Neuron (in vitro differentiated cells): Measurements from ENCODE around the gene COA8.

Experiments
- H2AFZ ChIP-seq: one replicate; pipeline ENCODE4 v1.6.1; 2013; ENCODE audit warnings: low read depth, mild to moderate bottlenecking, inconsistent platforms, low read length, moderate library complexity
- H3K27me3 ChIP-seq: one replicate; pipeline ENCODE4 v1.6.1; 2013; ENCODE audit warnings: low read length; ENCODE audit not compliant: insufficient read depth
- H3K36me3 ChIP-seq: one replicate; pipeline ENCODE4 v1.6.1; 2013; ENCODE audit warnings: low read length; ENCODE audit not compliant: insufficient read depth
- H3K4me1 ChIP-seq: one replicate; pipeline ENCODE4 v1.6.1; 2013; ENCODE audit warnings: low read length; ENCODE audit not compliant: insufficient read depth
- H3K4me3 ChIP-seq: 2 replicates; pipeline ENCODE4 v1.5.1; 2013; ENCODE audit warnings: mild to moderate bottlenecking, low read length, moderate library complexity
- H3K9me3 ChIP-seq: one replicate; pipeline ENCODE4 v1.6.1; 2013; ENCODE audit warnings: low read length

The COA8 gene

DNA sequence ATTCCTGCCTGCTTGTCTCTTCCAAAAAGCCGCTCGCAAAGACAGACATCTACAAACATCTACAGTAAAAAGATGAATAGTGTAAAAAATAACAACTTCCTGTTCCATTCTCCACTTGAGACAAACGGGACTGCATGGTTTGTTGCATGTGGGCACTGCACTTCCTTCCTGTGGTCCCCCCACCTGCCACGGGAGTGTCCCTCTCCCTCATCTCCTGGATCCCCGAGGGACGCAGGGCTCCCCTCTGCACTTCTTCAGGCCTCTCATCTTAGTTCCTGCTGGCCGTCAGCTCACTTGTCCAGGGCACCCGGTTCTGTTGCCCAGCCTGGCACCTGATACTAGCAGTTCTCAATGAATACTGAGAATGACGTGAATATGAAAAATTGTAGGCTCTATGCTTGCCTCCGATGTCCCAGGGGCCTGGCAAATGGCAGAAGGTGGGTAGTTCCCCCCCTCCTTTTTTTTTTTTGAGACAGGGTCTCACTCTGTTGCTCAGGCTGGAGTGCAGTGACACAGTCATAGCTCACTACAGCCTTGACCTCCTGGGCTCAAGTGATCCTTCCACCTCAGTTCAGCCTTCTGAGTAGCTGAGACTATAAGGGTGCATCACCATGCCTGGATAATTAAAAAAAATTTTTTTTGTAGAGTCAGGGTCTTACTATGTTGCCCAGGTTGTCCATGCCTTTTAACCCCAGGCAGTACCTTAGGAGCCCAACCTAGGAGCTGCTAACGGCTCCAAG lies 62.8 kb downstream of the COA8 start:
- peaks cover 9% of the 10 kb centered on the region for H3K4me1 ChIP-seq
- no peaks in the 10 kb centered on the region for H3K27me3 ChIP-seq
- H3K9me3 ChIP-seq, result no peaks in the 10 kb centered on the region
- no peaks in the 10 kb centered on the region for H3K36me3 ChIP-seq
- H3K4me3 ChIP-seq, result no peak overlapping the region
- no peak overlapping the region for H2AFZ ChIP-seq

DNA sequence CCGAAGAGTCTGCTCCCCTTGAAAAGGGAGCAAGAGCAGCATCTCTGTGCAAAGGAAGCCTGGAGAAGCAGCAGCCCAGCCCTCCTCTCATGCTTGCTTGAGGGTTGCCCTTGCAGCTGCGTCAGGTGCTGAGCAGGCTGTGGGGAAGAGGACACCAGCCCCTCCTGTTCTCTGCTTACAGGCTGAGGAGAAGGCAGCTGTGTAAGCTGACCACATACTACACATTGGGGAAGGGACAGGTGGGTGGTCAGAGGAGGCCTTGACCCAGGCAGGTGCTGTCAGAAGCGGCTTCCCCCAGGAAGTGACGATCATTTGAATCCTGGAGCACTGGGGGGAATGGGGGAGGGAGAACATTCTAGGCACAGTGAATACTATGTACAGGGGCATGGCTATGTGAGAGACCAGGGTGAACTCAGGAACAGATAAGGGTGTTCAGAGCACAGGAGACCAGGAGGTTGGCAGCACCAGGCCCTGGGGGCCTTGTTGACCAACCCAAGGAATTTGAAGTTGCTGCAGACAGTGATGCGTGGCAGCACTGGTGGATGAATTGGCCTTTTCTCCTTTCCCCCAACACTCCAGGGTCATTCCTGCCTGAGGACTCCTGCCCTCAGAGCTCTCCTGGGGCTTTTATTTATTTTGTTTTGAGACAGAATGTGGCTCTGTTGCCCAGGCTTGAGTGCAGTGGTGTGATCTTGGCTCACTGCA lies 63.5 kb downstream of the COA8 start:
- H3K27me3 ChIP-seq, result no peaks in the 10 kb centered on the region
- H3K4me3 ChIP-seq, result no peak overlapping the region
- H3K36me3 ChIP-seq, result no peaks in the 10 kb centered on the region
- H2AFZ ChIP-seq, result no peak overlapping the region
- H3K4me1 ChIP-seq, result peaks cover 13% of the 10 kb centered on the region
- H3K9me3 ChIP-seq, result no peaks in the 10 kb centered on the region

DNA sequence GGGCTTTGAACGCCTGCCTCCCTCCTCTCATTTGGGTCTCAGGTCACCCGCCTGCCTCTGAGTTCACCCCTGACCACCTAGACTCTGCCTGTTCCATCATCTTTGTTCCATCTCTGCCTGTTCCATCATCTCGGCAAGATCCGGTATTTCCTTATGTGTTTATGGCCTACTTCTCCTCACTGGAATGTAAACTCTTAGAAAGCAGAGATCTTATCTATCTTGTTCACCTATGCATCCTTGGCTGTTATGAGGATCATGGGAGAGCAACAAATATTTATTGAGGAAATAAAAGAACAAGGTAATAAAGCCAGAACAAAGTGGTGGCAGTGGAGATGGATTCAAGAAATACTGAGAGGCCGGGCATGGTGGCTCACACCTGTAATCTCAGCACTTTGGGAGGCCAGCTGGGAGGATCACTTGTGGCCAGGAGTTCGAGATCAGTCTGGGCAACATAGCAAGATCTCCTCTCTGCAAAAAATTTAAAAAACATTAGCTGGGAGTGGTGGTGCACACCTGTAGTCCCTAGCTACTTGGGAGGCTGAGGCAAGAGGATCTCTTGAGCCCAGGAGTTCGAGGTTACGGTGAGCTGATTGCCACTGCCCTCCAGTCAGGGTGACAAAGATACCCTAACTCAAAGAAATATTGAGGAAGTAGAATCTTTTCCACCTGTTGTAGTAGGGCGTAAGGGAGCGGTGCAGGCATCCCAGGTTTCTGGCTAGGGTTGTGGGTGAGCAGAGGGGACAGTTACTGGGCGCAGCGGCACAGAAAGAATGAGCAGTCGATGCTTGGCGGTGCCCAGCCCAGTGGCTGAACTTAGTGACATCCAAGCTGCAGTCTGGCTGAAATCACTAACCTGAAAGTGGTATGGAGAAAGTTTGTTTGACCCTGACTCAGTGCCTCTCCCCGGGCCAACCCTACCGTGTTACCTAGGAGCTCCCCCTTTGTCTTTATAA lies 64.6 kb downstream of the COA8 start:
- Histone ChIP-seq H3K36me3 (peaks cover 4% of the 10 kb centered on the region), H3K4me3 (peak overlapping the region; percentile 98), H3K4me1 (peaks cover 13% of the 10 kb centered on the region), H3K27me3 (no peaks in the 10 kb centered on the region), H3K9me3 (no peaks in the 10 kb centered on the region), H2AFZ (peak overlapping the region; percentile 66)

DNA sequence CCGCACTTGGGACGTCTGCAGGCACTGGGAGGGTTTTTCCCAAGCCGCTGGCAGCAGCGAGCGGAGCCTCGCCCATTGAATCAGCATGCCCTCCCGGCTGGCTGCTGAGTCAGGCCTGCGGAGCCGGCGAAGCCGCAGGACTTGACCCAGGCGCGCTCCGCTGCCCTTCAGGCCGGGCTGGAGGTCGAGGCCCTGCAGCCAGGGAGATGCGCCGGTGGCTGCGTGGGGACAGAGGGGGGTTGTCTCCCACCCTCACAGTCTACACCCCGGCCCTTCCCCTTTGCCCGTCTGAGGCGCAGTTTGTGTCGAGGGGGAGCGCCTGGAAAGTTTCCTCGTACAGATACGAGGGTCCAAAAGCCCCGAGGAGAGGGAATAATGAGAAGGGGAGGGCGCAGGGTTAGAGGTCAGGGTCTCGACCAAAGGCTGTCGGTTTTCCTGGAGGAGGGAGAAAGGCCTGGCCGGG lies 65.5 kb downstream of the COA8 start:
- H3K36me3 ChIP-seq, result peaks cover 4% of the 10 kb centered on the region
- H3K4me3 ChIP-seq, result peak overlapping the region; percentile 98
- peaks cover 13% of the 10 kb centered on the region for H3K4me1 ChIP-seq
- no peaks in the 10 kb centered on the region for H3K27me3 ChIP-seq
- peak overlapping the region; percentile 66 for H2AFZ ChIP-seq
- no peaks in the 10 kb centered on the region for H3K9me3 ChIP-seq

DNA sequence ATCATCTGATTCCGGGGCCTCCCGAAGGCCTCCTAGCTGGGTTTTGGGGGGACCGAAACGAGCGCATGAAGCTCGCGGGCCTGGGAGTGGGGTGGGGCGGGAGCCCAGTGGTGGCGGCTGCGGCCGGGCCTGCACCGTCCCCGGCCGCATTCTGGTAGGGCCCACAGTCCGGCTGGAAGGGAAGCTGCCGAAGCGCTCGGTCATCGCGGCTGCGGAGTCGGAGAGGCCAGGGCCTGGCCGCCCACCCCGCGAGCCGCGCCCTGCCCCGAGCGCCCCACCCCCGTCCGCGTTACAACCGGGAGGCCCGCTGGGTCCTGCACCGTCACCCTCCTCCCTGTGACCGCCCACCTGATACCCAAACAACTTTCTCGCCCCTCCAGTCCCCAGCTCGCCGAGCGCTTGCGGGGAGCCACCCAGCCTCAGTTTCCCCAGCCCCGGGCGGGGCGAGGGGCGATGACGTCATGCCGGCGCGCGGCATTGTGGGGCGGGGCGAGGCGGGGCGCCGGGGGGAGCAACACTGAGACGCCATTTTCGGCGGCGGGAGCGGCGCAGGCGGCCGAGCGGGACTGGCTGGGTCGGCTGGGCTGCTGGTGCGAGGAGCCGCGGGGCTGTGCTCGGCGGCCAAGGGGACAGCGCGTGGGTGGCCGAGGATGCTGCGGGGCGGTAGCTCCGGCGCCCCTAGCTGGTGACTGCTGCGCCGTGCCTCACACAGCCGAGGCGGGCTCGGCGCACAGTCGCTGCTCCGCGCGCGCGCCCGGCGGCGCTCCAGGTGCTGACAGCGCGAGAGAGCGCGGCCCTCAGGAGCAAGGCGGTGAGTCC lies 66.1 kb downstream of the COA8 start, which contains the start of gene KLC1:
Gene KLC1 (plus strand): TSS at position 528 of the 819 bp plus-strand sequence. CDS start 25,354 bp downstream, outside the sequence.
- peak within 1 kb of the TSS; percentile 66 for H2AFZ ChIP-seq
- no peaks in the 10 kb centered on the region for H3K9me3 ChIP-seq
- peaks cover 13% of the 10 kb centered on the region for H3K4me1 ChIP-seq
- peak within 1 kb of the TSS; percentile 98 for H3K4me3 ChIP-seq
- peaks cover 4% of the 10 kb centered on the region for H3K36me3 ChIP-seq
- no peaks in the 10 kb centered on the region for H3K27me3 ChIP-seq

DNA sequence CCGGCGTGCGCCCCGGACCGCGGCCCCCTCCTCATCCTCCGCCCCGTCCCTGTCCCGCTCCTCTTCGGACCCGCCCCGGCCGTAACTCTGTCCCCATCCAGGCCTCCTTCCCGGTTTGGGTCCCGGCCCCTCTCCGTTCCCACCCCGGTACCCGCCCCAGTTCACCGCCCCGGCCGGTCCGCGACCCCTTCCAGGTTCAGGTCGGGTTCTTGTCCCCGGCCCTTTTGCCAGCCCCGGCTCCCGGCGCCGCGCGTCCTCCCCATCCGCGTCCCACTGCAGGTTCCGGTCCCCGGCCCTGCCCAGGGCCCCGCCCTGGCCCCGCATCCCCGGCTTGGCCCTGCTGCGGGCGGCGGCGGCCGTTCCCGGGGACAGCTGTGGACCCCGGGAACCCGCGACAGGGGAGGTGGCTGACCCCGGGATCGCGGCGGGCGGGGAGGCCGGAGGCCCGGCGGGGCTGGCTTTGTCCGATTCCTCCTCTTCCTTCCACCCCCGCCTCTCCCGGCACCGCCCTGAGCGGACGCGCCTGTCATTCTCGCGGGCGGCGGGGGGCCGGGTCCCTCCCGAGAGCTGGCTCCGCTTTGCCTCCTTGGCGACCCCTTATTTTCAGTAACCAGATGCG lies 66.9 kb downstream of the COA8 start:
- H3K9me3 ChIP-seq, result no peaks in the 10 kb centered on the region
- peak overlapping the region; percentile 66 for H2AFZ ChIP-seq
- H3K4me3 ChIP-seq, result peak overlapping the region; percentile 98
- peaks cover 13% of the 10 kb centered on the region for H3K4me1 ChIP-seq
- peaks cover 6% of the 10 kb centered on the region for H3K36me3 ChIP-seq
- no peaks in the 10 kb centered on the region for H3K27me3 ChIP-seq

DNA sequence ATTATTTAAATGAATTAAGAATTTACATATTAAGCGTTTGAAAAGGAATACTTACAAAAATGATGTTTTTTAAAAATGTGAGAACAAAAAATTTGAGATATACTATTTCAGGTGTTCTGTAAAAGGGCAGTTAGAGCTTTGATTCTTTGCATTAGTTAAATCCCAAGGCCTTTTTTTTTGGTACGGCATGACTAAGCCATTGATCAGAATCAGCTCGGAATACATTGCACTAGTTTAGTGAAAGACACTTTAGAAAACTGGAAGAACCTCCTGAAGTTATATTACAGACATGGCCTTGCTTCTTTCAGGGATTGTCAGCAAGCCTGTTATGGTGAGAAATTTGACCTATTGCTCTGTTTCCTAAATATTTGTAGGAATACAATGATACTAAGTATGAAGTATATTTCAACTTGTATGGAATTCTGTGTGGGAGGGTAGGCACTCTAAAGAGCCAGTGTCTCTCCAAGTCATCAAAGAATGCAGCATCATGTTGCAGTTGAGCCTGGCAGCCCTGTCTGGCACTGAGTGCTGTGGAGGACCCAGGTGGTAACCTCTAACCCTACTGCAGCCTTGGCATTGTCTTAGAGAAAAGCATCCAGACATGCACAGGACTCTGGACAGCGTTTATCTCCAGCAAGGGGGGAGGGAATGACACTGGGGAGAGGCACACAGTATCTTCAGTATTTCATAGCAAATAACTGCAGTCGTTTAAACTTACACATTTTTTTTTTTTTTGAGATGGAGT lies 67.8 kb downstream of the COA8 start:
- Histone ChIP-seq H3K4me3 (peak overlapping the region; percentile 98), H3K36me3 (peaks cover 14% of the 10 kb centered on the region), H3K9me3 (no peaks in the 10 kb centered on the region), H3K4me1 (peaks cover 13% of the 10 kb centered on the region), H2AFZ (no peak overlapping the region), H3K27me3 (no peaks in the 10 kb centered on the region)

DNA sequence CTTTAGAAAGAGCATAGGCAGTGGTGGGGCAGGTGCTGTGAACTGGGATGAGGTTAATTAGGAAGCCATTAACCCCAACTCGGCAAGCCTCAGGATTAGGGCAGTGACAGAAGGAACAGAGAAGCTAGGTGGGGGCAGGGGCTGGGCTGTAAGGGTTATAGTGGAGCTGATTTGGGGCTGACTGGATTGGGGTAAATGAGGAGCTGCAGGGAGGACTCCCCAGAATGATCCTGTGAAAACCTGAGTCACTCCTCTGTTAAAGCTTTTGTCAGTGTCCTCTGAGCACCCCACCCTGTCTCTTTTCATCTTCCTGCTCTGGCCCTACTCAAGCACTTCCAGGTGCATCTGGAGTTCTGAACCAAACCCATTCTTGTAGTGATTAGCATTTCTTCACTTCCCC lies 70.6 kb downstream of the COA8 start:
- H3K27me3 ChIP-seq, result no peaks in the 10 kb centered on the region
- H3K9me3 ChIP-seq, result no peaks in the 10 kb centered on the region
- no peak overlapping the region for H2AFZ ChIP-seq
- peaks cover 17% of the 10 kb centered on the region for H3K36me3 ChIP-seq
- peaks cover 17% of the 10 kb centered on the region for H3K4me1 ChIP-seq
- H3K4me3 ChIP-seq, result no peak overlapping the region

DNA sequence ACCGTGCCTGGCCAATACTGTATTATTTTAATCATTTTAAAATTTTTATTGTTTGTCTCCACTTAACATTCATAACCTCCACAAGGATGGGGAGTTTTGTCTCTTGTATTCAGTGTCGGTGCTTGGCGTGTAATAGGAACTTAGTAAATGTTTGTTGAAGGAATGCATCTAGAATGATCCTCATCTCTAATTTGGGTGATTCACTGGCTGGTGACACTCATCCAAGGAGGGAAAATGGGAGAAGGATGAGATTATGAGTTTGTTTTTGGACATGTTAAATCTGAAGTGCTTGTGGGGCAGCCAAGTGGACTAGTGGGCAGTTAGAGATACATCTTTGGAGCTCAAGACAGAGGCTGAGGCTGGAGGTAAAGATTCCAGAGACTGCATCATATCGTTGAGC lies 71.4 kb downstream of the COA8 start:
- Histone ChIP-seq H3K36me3 (peaks cover 17% of the 10 kb centered on the region), H3K4me3 (no peak overlapping the region), H2AFZ (no peak overlapping the region), H3K9me3 (no peaks in the 10 kb centered on the region), H3K4me1 (peaks cover 21% of the 10 kb centered on the region), H3K27me3 (no peaks in the 10 kb centered on the region)

DNA sequence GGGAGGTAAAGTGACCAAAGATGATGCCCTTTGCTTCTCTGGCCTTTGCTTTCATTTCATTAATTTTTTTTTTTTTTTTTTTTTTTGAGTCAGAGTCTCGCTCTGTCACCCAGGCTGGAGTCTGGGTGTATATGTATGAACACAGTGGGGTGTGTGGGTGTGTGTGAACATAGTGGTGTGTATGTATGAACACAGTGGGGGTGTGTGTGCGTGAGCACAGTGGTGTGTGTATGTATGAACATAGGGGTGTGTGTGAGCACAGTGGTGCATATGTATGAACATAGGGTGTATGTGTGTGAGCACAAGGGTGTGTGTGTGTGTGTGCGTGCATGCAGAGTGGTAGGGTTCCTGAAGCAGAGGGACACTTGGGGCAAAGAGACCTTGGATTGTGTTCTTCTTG lies 75.8 kb downstream of the COA8 start:
- H3K4me3 ChIP-seq, result no peak overlapping the region
- peaks cover 15% of the 10 kb centered on the region for H3K4me1 ChIP-seq
- H3K36me3 ChIP-seq, result peaks cover 17% of the 10 kb centered on the region
- no peaks in the 10 kb centered on the region for H3K27me3 ChIP-seq
- peaks cover 2% of the 10 kb centered on the region for H3K9me3 ChIP-seq
- H2AFZ ChIP-seq, result no peak overlapping the region
